IMR-90 (cell line): ENCODE results near the gene NEK8. TPM values are rescaled to one million over a fixed set of nuclear protein-coding genes. Genes with fewer than 3 reads are reported as not detected.

Source experiments
- ATAC-seq: fragments of 200-7000 bp; cut with Tn5 transposase; 2 replicates; pipeline ENCODE4 v1.9.1; 2020; ENCODE audit warnings: low read depth, mild to moderate bottlenecking, moderate library complexity
- BruUV-seq: library from RNA; stranded (reverse); fragments of 400-500 nt; replicated peaks from 2 replicates; lab custom pipeline; 2021; lab: Mats Ljungman, UMichigan
- CTCF ChIA-PET: fragments of 300-600 bp; formaldehyde crosslinking; extraction: SDS; loops from one replicate; lab custom pipeline; 2021; ENCODE audit warnings: antibody characterized with exemption; lab: Yijun Ruan, JAX
- POLR2A ChIA-PET: fragments of 300-600 bp; sonication (Branson Sonifier 250); formaldehyde crosslinking; loops from one replicate; lab custom pipeline; 2022; ENCODE audit warnings: antibody characterized with exemption; ENCODE audit not compliant: unreplicated experiment; lab: Charles Lee
- DNase-seq: peaks from one replicate; pipeline ENCODE4 v3.0.0; 2013
- H2AFZ ChIP-seq: replicated peaks from 2 replicates; pipeline ENCODE3; 2013; ENCODE audit warnings: low read length, mild to moderate bottlenecking; ENCODE audit not compliant: poor library complexity
- H2AK5ac ChIP-seq: 2 replicates; pipeline ENCODE4 v1.6.1; 2013; ENCODE audit warnings: low read depth, low read length, inconsistent platforms
- H2AK9ac ChIP-seq: replicated peaks from 2 replicates; pipeline ENCODE3; 2013; ENCODE audit warnings: mild to moderate bottlenecking, low read depth, low read length, moderate library complexity; ENCODE audit not compliant: poor library complexity
- H2BK120ac ChIP-seq: 2 replicates; pipeline ENCODE4 v1.6.1; 2013; ENCODE audit warnings: low read depth, low read length, inconsistent platforms
- H2BK15ac ChIP-seq: 3 replicates; pipeline ENCODE4 v1.6.1; 2013; ENCODE audit warnings: low read depth, low read length, inconsistent platforms
- H2BK20ac ChIP-seq: 2 replicates; pipeline ENCODE4 v1.6.1; 2013; ENCODE audit warnings: low read depth, mild to moderate bottlenecking, inconsistent platforms, low read length, moderate library complexity
- H2BK5ac ChIP-seq: 2 replicates; pipeline ENCODE4 v1.6.1; 2013; ENCODE audit warnings: mild to moderate bottlenecking, low read depth, low read length, inconsistent platforms; ENCODE audit not compliant: poor library complexity, severe bottlenecking
- H3K14ac ChIP-seq: replicated peaks from 2 replicates; pipeline ENCODE4 v1.6.1; 2013; ENCODE audit warnings: low read depth, low read length, inconsistent platforms
- H3K18ac ChIP-seq: 2 replicates; pipeline ENCODE4 v1.6.1; 2013; ENCODE audit warnings: low read depth, low read length, control low read depth
- H3K23ac ChIP-seq: 2 replicates; pipeline ENCODE4 v1.6.1; 2013; ENCODE audit warnings: low read depth, low read length, inconsistent platforms
- H3K27ac ChIP-seq: 2 replicates; pipeline ENCODE4 v1.5.1; 2013; ENCODE audit warnings: mild to moderate bottlenecking, control low read depth, low read length; ENCODE audit not compliant: insufficient read depth
- H3K27me3 ChIP-seq: 2 replicates; pipeline ENCODE4 v1.6.1; 2013; ENCODE audit warnings: low read length; ENCODE audit not compliant: control insufficient read depth, insufficient read depth
- H3K36me3 ChIP-seq: 2 replicates; pipeline ENCODE4 v1.6.1; 2013; ENCODE audit warnings: low read length, mixed read lengths; ENCODE audit not compliant: control insufficient read depth, insufficient read depth
- H3K4ac ChIP-seq: 2 replicates; pipeline ENCODE4 v1.6.1; 2013; ENCODE audit warnings: low read depth, low read length, inconsistent platforms
- H3K4me1 ChIP-seq: 2 replicates; pipeline ENCODE4 v1.6.1; 2013; ENCODE audit warnings: low read length, mixed read lengths; ENCODE audit not compliant: control insufficient read depth, insufficient read depth
- H3K4me2 ChIP-seq: 2 replicates; pipeline ENCODE4 v1.6.1; 2013; ENCODE audit warnings: low read depth, mild to moderate bottlenecking, control low read depth, low read length, moderate library complexity
- H3K4me3 ChIP-seq: 2 replicates; pipeline ENCODE4 v1.5.1; 2013; ENCODE audit warnings: low read depth, mild to moderate bottlenecking, control low read depth, low read length, moderate library complexity; ENCODE audit not compliant: insufficient read depth
- H3K56ac ChIP-seq: 2 replicates; pipeline ENCODE4 v1.6.1; 2013; ENCODE audit warnings: low read length, inconsistent platforms; ENCODE audit not compliant: insufficient read depth; ENCODE audit errors: extremely low read depth
- H3K79me1 ChIP-seq, 2 experiments: 2 replicates each; pipeline ENCODE4 v1.6.1; 2013; ENCODE audit warnings: low read length in 2 of 2, inconsistent platforms in 1 of 2, low read depth in 1 of 2
- H3K9ac ChIP-seq: 2 replicates; pipeline ENCODE4 v1.6.1; 2013; ENCODE audit warnings: low read depth, low read length, control low read depth
- H3K9me1 ChIP-seq: 2 replicates; pipeline ENCODE4 v1.6.1; 2013; ENCODE audit warnings: low read length, inconsistent platforms; ENCODE audit not compliant: insufficient read depth
- H3K9me3 ChIP-seq: 2 replicates; pipeline ENCODE4 v1.6.1; 2013; ENCODE audit warnings: low read length; ENCODE audit not compliant: control insufficient read depth, insufficient read depth
- H4K20me1 ChIP-seq: 2 replicates; pipeline ENCODE4 v1.6.1; 2013; ENCODE audit warnings: low read length, inconsistent platforms; ENCODE audit not compliant: insufficient read depth
- H4K5ac ChIP-seq: 2 replicates; pipeline ENCODE4 v1.6.1; 2013; ENCODE audit warnings: mild to moderate bottlenecking, low read depth, low read length, control low read depth
- H4K8ac ChIP-seq, 2 experiments: 2 replicates each; pipeline ENCODE4 v1.6.1; 2013; ENCODE audit warnings: low read depth in 2 of 2, low read length in 2 of 2, control low read depth in 1 of 2, inconsistent platforms in 1 of 2
- H4K91ac ChIP-seq: 2 replicates; pipeline ENCODE4 v1.6.1; 2013; ENCODE audit warnings: low read depth, low read length, inconsistent platforms; ENCODE audit not compliant: insufficient read depth
- BHLHE40 ChIP-seq: fragments of 150-350 bp; IDR thresholded peaks from 2 replicates; pipeline ENCODE4 v1.6.1; 2016; ENCODE audit warnings: mild to moderate bottlenecking, low read depth, low read length
- CEBPB ChIP-seq: IDR thresholded peaks from 2 replicates; pipeline ENCODE4 v1.6.1; 2012; ENCODE audit warnings: low read depth, low read length, improper control_type of control experiment
- CHD1 ChIP-seq: IDR thresholded peaks from 2 replicates; pipeline ENCODE4 v1.6.1; 2012; ENCODE audit warnings: low read depth, low read length, improper control_type of control experiment
- FOS ChIP-seq: fragments of 150-350 bp; IDR thresholded peaks from 2 replicates; pipeline ENCODE4 v1.6.1; 2016; ENCODE audit warnings: low read depth, low read length
- MAFK ChIP-seq: IDR thresholded peaks from 2 replicates; pipeline ENCODE4 v1.6.1; 2012; ENCODE audit warnings: low read depth, low read length, improper control_type of control experiment
- MAZ ChIP-seq: IDR thresholded peaks from 2 replicates; pipeline ENCODE4 v1.6.1; 2012; ENCODE audit warnings: low read depth, mild to moderate bottlenecking, low read length, improper control_type of control experiment, moderate library complexity, borderline replicate concordance
- MXI1 ChIP-seq: IDR thresholded peaks from 2 replicates; pipeline ENCODE4 v1.6.1; 2012; ENCODE audit warnings: low read depth, mild to moderate bottlenecking, low read length, moderate library complexity, borderline replicate concordance
- NFE2L2 ChIP-seq: fragments of 150-350 bp; IDR thresholded peaks from 2 replicates; pipeline ENCODE4 v1.6.1; 2016; ENCODE audit warnings: low read depth, mild to moderate bottlenecking, low read length
- POLR2A ChIP-seq: IDR thresholded peaks from 2 replicates; pipeline ENCODE4 v1.6.1; 2012; ENCODE audit warnings: mild to moderate bottlenecking, low read depth, low read length
- RAD21 ChIP-seq: IDR thresholded peaks from 2 replicates; pipeline ENCODE4 v1.6.1; 2012; ENCODE audit warnings: low read length, improper control_type of control experiment
- RCOR1 ChIP-seq: IDR thresholded peaks from 2 replicates; pipeline ENCODE4 v1.6.1; 2012; ENCODE audit warnings: mild to moderate bottlenecking, low read length, improper control_type of control experiment; ENCODE audit not compliant: insufficient replicate concordance
- RFX5 ChIP-seq: IDR thresholded peaks from 2 replicates; pipeline ENCODE4 v1.8.0; 2012; ENCODE audit warnings: low read depth, mild to moderate bottlenecking, low read length, moderate library complexity
- SMC3 ChIP-seq: fragments of 150-350 bp; IDR thresholded peaks from 2 replicates; pipeline ENCODE4 v1.6.1; 2016; ENCODE audit warnings: low read depth, mild to moderate bottlenecking, antibody characterized with exemption, low read length, moderate library complexity
- WGBS, 2 experiments: methylation state at CpG; one replicate each; pipeline versions ENCODE4 v1.1.5 to v1.1.7; 2013; ENCODE audit warnings: missing lambda C conversion rate in 2 of 2; ENCODE audit not compliant: insufficient read length in 1 of 2; ENCODE audit errors: extremely low coverage in 2 of 2; 5-methylcytosine and 5-hydroxymethylcytosine counted together
- dilution Hi-C: fragments of 300-500 bp; cut with HindIII; formaldehyde crosslinking; loops from one replicate; pipeline ENCODE4 v1.14.3; 2018; ENCODE audit warnings: low sequenced_read_pairs; ENCODE audit not compliant: unreplicated experiment
- in situ Hi-C: fragments of 300-500 bp; cut with MboI; formaldehyde crosslinking; loops from 3 replicates; pipeline ENCODE4 v1.14.3; 2019; ENCODE audit warnings: low sequenced_read_pairs, inconsistent platforms, mixed read lengths
- intact Hi-C: fragments of 100-400 bp; cut with micrococcal nuclease; formaldehyde crosslinking; loops from 2 replicates; pipeline ENCODE4 v1.10.0; 2022
- polyA plus RNA-seq, 3 experiments: library from polyadenylated mRNA; depleted of rRNA; stranded (reverse); fragments of >200 nt; gene quantifications; 2 replicates each; pipeline ENCODE4 v1.2.3, GENCODE V29; 2012; ENCODE audit warnings: low replicate concordance in 1 of 3
- total RNA-seq: library from RNA; depleted of rRNA; stranded (reverse); fragments of >200 nt; gene quantifications from 2 replicates; pipeline ENCODE4 v1.2.3, GENCODE V29; 2012
- TF ChIP-seq, protein P1 (sequence below): fragments of 150-350 bp; IDR thresholded peaks from 2 replicates; pipeline ENCODE4 v1.6.1; 2017; ENCODE audit warnings: mild to moderate bottlenecking, antibody characterized with exemption, low read length, low read depth
- TF ChIP-seq, protein P2 (sequence below): fragments of 150-350 bp; IDR thresholded peaks from 2 replicates; pipeline ENCODE4 v1.6.1; 2016; ENCODE audit warnings: low read depth, mild to moderate bottlenecking, low read length, moderate library complexity, borderline replicate concordance
- TF ChIP-seq, protein P3 (sequence below): conservative IDR thresholded peaks from 2 replicates; pipeline ENCODE4 v1.5.1; 2012; ENCODE audit warnings: mild to moderate bottlenecking, low read depth, low read length, improper control_type of control experiment

Gene NEK8
- total and polyA plus RNA-seq, 2 of the 4 experiments (the other 2 are of a cell fraction), result 4.6 to 5.2 TPM

DNA sequence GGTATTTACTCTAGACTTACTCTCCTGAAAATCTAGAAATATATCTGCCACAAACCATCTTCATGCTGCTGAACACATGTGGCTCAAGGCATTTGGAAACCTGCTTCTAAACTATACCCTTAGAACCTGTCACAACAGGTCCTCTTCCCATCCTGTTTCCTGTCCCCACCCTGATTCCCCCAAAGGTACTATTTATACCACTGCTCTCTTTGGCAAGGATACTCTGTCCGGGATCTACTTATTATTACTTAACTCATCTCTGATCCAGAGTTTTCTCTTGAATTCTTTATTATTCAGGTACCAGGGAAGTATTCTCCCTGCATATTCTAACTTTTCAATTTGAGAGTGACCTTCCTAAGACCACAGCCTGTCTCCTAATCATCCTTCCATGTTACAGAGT is 48.6 kb downstream of the NEK8 start:
- peaks cover 24 to 66% of the 10 kb centered on the region in 2 experiments for H3K79me1 ChIP-seq
- no peaks in the 10 kb centered on the region for H3K9me3 ChIP-seq
- CTCF ChIA-PET, result no interaction called here
- ATAC-seq, result no peak
- no peak overlapping the region for H2BK120ac ChIP-seq
- H4K20me1 ChIP-seq, result peaks cover 25% of the 10 kb centered on the region; the same call in 1 of the 2 replicates
- BruUV-seq, result no TSS peak
- no peak overlapping the region for H3K4ac ChIP-seq
- POLR2A ChIA-PET, result no interaction called here
- dilution Hi-C loops, result no loop called here
- H4K5ac ChIP-seq, result no peak overlapping the region
- no peak overlapping the region for H3K18ac ChIP-seq
- no peak overlapping the region for H2AK9ac ChIP-seq
- H2AK5ac ChIP-seq, result no peak overlapping the region
- TF ChIP-seq MAFK (no peak), MAZ (no peak), POLR2A (no peak), BHLHE40 (no peak), CEBPB (no peak), RAD21 (no peak), RCOR1 (no peak), NFE2L2 (no peak), CHD1 (no peak), FOS (no peak), SMC3 (no peak), RFX5 (no peak), MXI1 (no peak)
- TF ChIP-seq, protein P1, sequence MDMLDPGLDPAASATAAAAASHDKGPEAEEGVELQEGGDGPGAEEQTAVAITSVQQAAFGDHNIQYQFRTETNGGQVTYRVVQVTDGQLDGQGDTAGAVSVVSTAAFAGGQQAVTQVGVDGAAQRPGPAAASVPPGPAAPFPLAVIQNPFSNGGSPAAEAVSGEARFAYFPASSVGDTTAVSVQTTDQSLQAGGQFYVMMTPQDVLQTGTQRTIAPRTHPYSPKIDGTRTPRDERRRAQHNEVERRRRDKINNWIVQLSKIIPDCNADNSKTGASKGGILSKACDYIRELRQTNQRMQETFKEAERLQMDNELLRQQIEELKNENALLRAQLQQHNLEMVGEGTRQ, result no peak
- TF ChIP-seq, protein P2, sequence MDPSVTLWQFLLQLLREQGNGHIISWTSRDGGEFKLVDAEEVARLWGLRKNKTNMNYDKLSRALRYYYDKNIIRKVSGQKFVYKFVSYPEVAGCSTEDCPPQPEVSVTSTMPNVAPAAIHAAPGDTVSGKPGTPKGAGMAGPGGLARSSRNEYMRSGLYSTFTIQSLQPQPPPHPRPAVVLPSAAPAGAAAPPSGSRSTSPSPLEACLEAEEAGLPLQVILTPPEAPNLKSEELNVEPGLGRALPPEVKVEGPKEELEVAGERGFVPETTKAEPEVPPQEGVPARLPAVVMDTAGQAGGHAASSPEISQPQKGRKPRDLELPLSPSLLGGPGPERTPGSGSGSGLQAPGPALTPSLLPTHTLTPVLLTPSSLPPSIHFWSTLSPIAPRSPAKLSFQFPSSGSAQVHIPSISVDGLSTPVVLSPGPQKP, result no peak
- TF ChIP-seq, protein P3, sequence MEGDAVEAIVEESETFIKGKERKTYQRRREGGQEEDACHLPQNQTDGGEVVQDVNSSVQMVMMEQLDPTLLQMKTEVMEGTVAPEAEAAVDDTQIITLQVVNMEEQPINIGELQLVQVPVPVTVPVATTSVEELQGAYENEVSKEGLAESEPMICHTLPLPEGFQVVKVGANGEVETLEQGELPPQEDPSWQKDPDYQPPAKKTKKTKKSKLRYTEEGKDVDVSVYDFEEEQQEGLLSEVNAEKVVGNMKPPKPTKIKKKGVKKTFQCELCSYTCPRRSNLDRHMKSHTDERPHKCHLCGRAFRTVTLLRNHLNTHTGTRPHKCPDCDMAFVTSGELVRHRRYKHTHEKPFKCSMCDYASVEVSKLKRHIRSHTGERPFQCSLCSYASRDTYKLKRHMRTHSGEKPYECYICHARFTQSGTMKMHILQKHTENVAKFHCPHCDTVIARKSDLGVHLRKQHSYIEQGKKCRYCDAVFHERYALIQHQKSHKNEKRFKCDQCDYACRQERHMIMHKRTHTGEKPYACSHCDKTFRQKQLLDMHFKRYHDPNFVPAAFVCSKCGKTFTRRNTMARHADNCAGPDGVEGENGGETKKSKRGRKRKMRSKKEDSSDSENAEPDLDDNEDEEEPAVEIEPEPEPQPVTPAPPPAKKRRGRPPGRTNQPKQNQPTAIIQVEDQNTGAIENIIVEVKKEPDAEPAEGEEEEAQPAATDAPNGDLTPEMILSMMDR, result no peak
- no peak overlapping the region for H3K9ac ChIP-seq
- H3K27ac ChIP-seq, result no peak overlapping the region
- 0 out of 2 replicates have a peak, but pooled peaks cover 5% of the 10 kb centered on the region for H3K9me1 ChIP-seq
- no peaks in the 10 kb centered on the region; the same call in 1 of the 2 replicates for H3K4me1 ChIP-seq
- H2BK15ac ChIP-seq, result no peak overlapping the region
- DNase-seq, result no peak
- no peak overlapping the region for H2BK5ac ChIP-seq
- H3K27me3 ChIP-seq, result no peaks in the 10 kb centered on the region
- WGBS, 2 experiments, result 100% methylated on average over 1 of the region's 1 CpG; no CpG with 5 or more reads in 1 of the 2 experiments
- no peak overlapping the region for H3K4me3 ChIP-seq
- H2BK20ac ChIP-seq, result no peak overlapping the region
- H2AFZ ChIP-seq, result no peak overlapping the region
- no peak overlapping the region for H3K23ac ChIP-seq
- H4K8ac ChIP-seq, result no peak overlapping the region
- in situ Hi-C loops, result no loop called here
- H3K36me3 ChIP-seq, result peaks cover 5% of the 10 kb centered on the region
- intact Hi-C loops, result no loop called here
- H3K14ac ChIP-seq, result no peak overlapping the region
- H3K4me2 ChIP-seq, result no peak overlapping the region
- no peak overlapping the region for H3K56ac ChIP-seq
- no peak overlapping the region for H4K91ac ChIP-seq
